ENCODE data around the gene PADI1.
"Not testable (repeated sequence)": the region's sequence is repeated elsewhere in the genome, so short reads cannot be mapped to it uniquely, and the experiment has no call there.

Gene PADI1

GRCh38 chr1:17241011-17241779 lies 36.3 kb downstream of the PADI1 start:
- DNase-seq (ENCODE audit: low read depth) = not testable (repeated sequence)

DNA sequence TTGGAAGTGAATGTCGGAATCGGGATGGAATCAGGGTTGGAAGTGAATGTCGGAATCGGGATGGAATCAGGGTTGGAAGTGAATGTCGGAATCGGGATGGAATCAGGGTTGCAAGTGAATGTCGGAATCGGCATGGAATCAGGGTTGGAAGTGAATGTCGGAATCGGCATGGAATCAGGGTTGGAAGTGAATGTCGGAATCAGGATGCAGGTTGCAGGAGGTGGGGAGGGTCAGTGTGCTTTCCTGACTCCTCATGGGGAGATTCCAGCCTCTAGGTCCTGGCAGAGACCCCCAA lies 36.8 kb downstream of the PADI1 start:
- not testable (repeated sequence) for DNase-seq (ENCODE audit: low read depth)

GRCh38 chr1:17243274-17243673 lies 38.3 kb downstream of the PADI1 start:
- DNase-seq (ENCODE audit: low read depth) = no peak

DNA sequence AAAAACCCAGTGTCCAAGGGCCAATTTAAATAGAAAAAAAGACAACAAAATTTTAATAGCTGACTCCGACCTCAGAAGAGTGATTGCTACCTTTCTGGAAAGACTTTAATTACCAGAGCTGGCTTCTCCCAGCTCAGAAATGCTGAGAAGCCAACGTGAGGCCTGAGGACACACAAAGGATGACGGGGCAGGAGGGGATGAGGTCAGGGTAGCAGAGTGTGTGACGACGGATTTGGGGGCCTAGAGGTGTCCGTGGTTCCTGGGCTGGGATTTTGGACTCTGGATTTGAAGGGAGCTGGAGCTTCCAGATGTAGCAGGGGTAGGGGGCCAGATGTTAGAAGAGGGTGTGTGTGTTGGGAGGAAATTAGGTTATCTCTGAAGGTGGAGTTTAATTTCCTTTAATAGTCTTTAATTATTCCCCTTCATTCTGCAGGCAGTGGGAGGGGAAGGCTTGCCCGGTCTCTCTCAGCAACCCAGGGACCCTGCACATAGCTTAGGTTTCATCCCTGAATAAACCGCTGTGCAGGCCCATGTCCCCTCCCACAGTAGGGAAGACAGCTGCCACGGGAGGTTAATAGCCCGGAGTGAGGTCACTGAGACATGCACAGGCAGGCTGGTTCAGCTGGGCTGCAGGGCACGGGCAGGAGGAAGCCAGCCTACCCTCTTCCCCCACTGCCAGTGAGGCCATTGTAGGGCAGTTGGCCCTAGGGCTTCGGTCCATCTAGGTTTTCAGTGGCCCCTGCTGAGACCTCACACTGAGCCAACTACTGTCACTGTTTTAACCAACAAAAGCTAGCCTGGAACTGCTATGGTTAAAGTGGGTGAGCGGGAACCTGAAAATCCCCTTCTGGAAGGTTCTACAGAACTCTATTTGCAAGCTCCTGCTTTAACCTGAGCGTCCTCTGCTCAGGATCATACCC lies 40.2 kb downstream of the PADI1 start:
- DNase-seq (ENCODE audit: low read depth) = no peak

DNA sequence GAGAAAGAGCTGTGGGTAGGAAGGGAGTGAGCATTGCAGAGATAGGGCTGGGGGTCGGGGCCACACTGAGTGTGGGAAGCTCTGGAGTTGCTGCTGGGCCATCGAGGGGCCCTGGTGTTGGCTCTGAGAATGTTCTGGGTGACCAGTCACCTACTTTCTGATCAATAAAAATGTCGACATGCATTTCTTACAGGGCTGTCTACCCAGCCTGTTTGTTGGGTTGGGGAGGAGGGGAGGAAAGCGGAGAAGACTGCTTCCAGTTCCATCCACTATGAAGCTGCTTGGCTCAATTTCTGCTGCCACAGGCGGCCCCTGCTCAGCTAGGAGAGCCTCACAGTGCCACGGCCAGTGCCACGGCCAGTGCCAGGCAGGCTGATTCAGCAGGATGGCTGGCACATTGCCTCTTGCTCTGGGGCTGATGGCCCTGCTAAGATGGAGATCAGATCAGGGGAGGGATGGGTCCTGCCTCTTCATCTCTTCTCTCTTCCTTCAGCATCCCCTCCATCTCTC lies 40.9 kb downstream of the PADI1 start:
- no peak for DNase-seq (ENCODE audit: low read depth)

DNA sequence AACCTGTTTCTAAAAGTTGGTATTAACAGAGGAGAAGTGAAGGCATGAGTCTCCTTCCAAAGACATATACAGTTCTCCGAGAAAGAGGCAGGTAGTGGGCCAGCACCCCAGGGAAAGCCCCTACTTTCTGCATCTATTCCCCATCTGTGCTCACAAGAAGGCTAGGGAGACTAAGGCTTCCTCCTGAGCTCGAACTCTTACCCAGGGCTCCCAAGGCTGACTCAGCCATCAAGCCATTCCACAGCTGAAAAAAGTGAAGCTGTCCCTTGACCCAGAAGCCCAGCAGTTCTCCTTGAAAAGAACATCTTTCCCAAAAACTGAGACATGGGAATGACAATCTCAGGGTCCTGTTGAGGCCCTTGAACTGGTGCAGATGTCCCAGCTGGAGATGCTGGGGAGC lies 42.0 kb downstream of the PADI1 start:
- DNase-seq (ENCODE audit: low read depth) = no peak

DNA sequence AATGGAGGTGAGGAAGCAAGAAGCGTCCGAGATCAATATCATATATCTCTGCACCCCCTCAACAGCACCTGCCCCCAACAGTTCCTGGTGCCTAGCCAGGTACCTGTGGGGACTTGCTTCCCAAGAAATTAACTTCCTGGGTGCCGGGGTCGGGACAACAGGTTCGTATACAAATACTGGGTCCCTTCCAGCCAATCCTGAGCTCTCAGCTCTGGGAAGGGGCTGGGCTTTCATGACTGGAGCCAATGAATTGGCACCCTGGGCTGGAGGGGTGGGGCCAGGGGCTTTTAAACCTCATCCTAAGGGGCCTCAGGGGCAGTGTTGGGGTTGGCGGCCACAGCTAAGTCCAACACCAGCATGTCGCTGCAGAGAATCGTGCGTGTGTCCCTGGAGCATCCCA lies 43.9 kb downstream of the PADI1 start, which contains the start of gene PADI3:
PADI3 (plus strand) TSS at position 318 of the 400 bp plus-strand sequence; CDS start at position 358, 40 bp downstream.
- DNase-seq (ENCODE audit: low read depth) = no peak

GRCh38 chr1:17250601-17251000 lies 45.7 kb downstream of the PADI1 start:
- no peak for DNase-seq (ENCODE audit: low read depth)

DNA sequence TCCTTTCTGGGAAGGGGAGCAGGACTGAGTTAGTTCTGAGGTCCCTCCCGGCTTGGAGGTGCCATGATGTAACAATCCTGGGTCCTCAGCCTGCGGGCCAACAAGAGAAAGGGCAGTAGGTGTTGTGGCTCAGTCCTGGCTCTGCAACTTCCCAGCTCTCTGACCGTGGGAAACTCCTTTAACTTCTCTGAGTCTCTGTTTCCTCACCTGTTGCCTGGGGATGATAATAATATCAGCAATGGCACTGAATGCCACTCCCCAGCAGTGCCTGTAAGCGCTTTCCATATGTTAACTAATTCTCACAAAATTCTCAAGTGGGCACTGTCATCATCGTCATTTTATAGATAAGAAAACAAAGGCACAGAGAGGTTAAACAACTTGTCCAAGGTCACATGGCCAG lies 46.3 kb downstream of the PADI1 start:
- DNase-seq (ENCODE audit: low read depth) = no peak

GRCh38 chr1:17251701-17252376 lies 46.9 kb downstream of the PADI1 start:
- DNase-seq (ENCODE audit: low read depth) = no peak

- no peak for DNase-seq (ENCODE audit: low read depth)
Measured at GRCh38 chr1:17255336-17255735, 50.4 kb downstream of the PADI1 start.

- DNase-seq (ENCODE audit: low read depth) = no peak
Measured at GRCh38 chr1:17258116-17258757, 53.3 kb downstream of the PADI1 start.

DNA sequence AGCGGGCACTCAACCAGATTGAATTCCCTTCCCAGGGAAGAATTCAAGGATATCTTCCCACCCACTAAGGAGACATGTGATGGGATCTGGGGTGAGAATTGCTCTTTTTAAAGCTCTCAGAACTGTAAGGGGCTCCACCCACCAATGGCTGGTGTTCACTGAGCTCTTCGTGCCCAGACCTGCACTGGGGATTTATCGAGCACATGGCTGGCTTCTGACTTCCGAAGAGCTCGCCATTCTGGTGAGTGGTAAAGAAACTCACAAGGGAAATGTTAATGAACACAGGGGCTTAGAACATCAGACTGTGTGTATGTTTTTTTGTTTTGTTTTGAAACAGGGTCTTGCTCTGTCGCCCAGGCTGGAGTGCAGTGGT lies 53.8 kb downstream of the PADI1 start:
- no peak for DNase-seq (ENCODE audit: low read depth)

- no peak for DNase-seq (ENCODE audit: low read depth)
Measured at GRCh38 chr1:17259233-17259873, 54.4 kb downstream of the PADI1 start.

DNA sequence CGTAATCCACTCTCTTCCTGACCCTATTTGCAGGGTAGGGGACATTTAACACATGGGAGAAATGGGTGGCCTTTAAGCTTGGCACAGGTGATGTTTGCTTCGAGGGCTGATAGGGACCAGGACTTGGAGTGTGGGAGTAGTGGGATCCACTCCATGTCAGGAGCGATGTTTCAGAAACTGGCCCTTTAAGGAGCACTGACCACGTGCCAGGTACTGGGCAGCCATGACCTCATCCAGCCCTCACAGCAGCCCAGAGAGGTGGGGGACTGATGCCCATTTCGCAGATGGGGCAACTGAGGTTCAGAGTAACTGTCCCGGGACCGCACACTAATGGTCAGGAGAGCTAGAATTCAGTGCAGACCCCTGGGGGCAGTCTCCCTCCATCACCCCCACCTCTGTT lies 55.3 kb downstream of the PADI1 start:
- DNase-seq (ENCODE audit: low read depth) = no peak

DNA sequence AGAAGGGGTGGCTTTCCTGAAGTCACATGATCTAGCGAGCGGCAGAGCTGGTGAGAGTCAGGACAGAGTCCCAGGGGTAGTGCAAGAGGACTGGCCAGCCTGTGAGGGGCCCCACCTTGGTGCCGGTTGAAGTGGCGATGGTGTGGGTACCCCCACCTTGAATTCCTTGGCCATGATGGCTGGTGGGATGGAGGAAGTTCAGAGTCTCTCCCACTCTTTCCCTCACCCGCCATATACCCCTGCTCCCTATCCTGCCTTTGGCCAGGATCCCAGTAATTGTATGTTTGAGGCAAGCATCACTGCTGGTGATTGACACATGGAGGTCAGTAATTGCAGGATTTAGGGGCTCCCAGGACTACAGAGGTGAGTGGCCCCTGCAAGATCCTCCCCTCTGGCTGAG lies 55.8 kb downstream of the PADI1 start:
- DNase-seq (ENCODE audit: low read depth) = no peak

DNA sequence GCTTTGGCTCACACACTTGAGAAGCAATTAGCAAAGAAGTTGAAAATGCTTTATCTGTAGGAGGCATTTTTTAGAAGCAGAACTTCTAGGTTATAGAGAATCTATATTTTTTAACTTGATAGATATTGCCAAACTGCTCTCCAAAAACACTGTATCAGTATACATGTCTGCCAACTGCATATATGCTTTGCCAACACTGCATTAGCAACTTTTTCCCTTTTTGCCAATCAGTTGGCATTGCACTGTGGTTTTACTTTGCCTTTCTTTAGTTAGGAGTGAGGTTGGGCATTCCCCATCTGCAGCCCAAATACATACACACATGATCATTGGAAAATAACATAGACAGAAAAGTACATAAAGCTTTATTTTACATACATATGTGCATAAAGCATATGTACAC lies 59.0 kb downstream of the PADI1 start:
- no peak for DNase-seq (ENCODE audit: low read depth)

- no peak for DNase-seq (ENCODE audit: low read depth)
Measured at GRCh38 chr1:17264470-17264869, 59.5 kb downstream of the PADI1 start.

DNA sequence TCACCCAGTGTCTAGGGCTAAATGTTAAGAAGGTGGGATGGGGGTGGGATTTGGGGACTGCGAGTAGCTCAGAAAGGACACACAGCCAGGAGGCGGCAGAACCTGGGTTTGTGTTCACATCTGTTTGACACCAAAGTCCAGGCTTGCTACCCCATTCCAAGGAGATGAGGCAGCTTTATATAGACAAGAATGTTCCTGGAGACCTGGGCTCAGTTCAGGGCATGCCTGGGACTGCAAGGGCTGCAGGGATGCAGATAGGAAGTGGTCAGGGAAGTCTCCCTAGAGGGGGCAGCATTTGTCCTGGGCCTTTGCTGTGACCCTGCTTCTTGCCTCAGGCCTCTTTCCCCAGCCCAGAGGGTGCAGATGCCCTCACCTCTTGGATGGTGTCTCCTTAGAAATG lies 60.2 kb downstream of the PADI1 start:
- no peak for DNase-seq (ENCODE audit: low read depth)

DNA sequence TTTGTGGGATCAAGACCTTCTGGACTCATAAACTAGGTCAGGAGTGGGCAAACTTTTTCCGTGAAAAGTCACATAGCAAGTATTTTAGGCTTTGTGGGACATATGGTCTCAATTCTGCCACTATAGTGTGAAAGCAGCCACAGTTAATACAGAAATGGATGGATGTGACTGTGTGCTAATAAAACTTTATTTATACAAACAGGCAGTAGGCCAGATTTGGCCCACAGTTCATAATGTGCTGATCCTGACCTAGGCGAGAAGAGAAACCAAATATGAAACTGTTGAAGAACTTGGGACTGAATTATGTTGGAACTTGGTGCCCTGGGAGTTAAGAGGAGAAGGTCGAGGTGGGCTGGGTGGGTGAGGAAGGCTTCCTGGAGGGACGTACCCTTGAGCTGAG lies 61.0 kb downstream of the PADI1 start:
- no peak for DNase-seq (ENCODE audit: low read depth)

DNA sequence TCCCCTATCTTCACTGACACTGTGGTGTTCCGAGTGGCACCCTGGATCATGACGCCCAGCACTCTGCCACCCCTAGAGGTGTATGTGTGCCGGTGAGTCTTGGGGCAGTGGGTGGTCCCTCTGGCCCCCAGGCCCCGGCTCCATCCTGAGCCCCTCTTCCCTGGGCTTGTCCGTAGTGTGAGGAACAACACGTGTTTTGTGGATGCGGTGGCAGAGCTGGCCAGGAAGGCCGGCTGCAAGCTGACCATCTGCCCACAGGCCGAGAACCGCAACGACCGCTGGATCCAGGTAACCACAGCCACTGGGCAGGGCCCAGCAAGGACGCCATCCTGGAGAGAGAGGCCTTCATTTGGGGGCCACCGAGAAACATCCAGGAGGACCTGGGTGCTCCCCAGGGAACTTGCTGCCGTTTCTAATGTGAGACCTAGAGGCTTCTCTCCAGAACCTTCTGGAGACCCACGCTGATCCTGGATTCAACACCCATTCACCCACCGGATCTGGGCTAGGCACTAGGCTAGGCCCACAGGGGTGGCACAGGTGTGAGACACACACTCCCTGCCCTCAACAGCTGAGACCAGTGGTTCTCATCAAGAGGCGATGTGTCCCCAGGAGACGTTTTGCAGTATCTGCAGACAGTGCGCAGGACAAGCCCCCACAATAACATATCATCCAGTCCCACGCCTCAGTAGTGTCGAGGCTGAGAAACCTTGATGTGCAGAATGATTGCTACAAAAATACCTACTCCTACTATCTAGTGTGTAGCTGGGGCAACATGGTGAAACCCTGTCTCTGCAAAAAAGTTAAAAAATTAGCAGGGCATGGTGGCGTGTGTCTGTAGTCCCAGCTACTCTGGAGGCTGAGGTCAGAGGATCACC lies 66.2 kb downstream of the PADI1 start:
- DNase-seq (ENCODE audit: low read depth) = no peak

All from activated T-helper 9 cell treated with anti-CD3 and anti-CD28 coated beads, Interleukin-2, amount 50 U/mL, for 16 hours (primary cell).